Caco-2 (cell line): ENCODE results near the gene PROSER2. TPM values are rescaled to one million over a fixed set of nuclear protein-coding genes. Genes with fewer than 3 reads are reported as not detected.

Experiments used
- BruUV-seq: library from RNA; stranded (reverse); fragments of 400-500 nt; replicated peaks from 2 replicates; lab custom pipeline; 2021; lab: Mats Ljungman, UMichigan
- CTCF ChIA-PET: fragments of 300-600 bp; sonication (Branson Sonifier 250); formaldehyde crosslinking; loops from one replicate; lab custom pipeline; 2022; ENCODE audit warnings: antibody characterized with exemption; lab: Charles Lee
- POLR2A ChIA-PET: fragments of 300-600 bp; sonication (Branson Sonifier 250); formaldehyde crosslinking; loops from one replicate; lab custom pipeline; 2022; ENCODE audit warnings: antibody characterized with exemption; lab: Charles Lee
- DNase-seq, 2 experiments: peaks; one replicate each; pipeline versions ENCODE4 v3.0.0 to v3.0.0-alpha.2; 2020 to 2022
- H3K27me3 ChIP-seq: replicated peaks from 2 replicates; pipeline ENCODE4 v1.6.0; 2011; ENCODE audit warnings: low read length; ENCODE audit not compliant: control insufficient read depth, insufficient read depth
- H3K36me3 ChIP-seq: 2 replicates; pipeline ENCODE4 v1.5.1; 2011; ENCODE audit warnings: low read length; ENCODE audit not compliant: control insufficient read depth, insufficient read depth
- H3K4me1 ChIP-seq: fragments of 250-450 bp; sonication (Bioruptor Pico); 2 replicates; pipeline ENCODE4 v1.5.1; 2020; ENCODE audit warnings: mild to moderate bottlenecking
- H3K4me3 ChIP-seq: 2 replicates; pipeline ENCODE4 v1.5.1; 2011; ENCODE audit warnings: low read depth, mild to moderate bottlenecking, control low read depth, low read length
- H3K9me3 ChIP-seq: fragments of 250-450 bp; sonication (Bioruptor Pico); 2 replicates; pipeline ENCODE4 v1.5.1; 2020; ENCODE audit warnings: mild to moderate bottlenecking, moderate library complexity
- H3K27ac Mint-ChIP-seq: one replicate; pipeline ENCODE4 v1.8.0; 2022; ENCODE audit warnings: mixed read lengths; ENCODE audit not compliant: unreplicated experiment
- H3K27me3 Mint-ChIP-seq: one replicate; pipeline ENCODE4 v1.8.0; 2022; ENCODE audit warnings: mixed read lengths; ENCODE audit not compliant: insufficient read depth, unreplicated experiment
- H3K36me3 Mint-ChIP-seq: one replicate; pipeline ENCODE4 v1.8.0; 2022; ENCODE audit warnings: mild to moderate bottlenecking, mixed read lengths; ENCODE audit not compliant: insufficient read depth, unreplicated experiment
- H3K4me1 Mint-ChIP-seq: one replicate; pipeline ENCODE4 v1.8.0; 2022; ENCODE audit warnings: low read depth, mixed read lengths; ENCODE audit not compliant: unreplicated experiment
- H3K4me3 Mint-ChIP-seq: one replicate; pipeline ENCODE4 v1.8.0; 2022; ENCODE audit warnings: mild to moderate bottlenecking, moderate library complexity, mixed read lengths; ENCODE audit not compliant: unreplicated experiment
- H3K9me3 Mint-ChIP-seq: one replicate; pipeline ENCODE4 v1.8.0; 2022; ENCODE audit warnings: mixed read lengths; ENCODE audit not compliant: unreplicated experiment
- CTCF ChIP-seq, 2 experiments: fragments of 200-600 bp in 1 of 2; IDR thresholded peaks; 1 replicate in 1 of 2; 2 replicates in 1 of 2; pipeline versions ENCODE4 v1.5.1 to v1.8.0; 2011 to 2022; ENCODE audit warnings: antibody characterized with exemption in 1 of 2, control low read depth in 1 of 2, inconsistent platforms in 1 of 2, low read depth in 1 of 2, low read length in 1 of 2, mild to moderate bottlenecking in 1 of 2, moderate library complexity in 1 of 2; ENCODE audit not compliant: insufficient read depth in 1 of 2, severe bottlenecking in 1 of 2, unreplicated experiment in 1 of 2
- intact Hi-C: fragments of 100-400 bp; cut with micrococcal nuclease; formaldehyde crosslinking; loops from one replicate; pipeline ENCODE4 v1.10.0; 2022; ENCODE audit not compliant: unreplicated experiment
- total RNA-seq: library from RNA; stranded (reverse); gene quantifications from 2 replicates; pipeline ENCODE4 v1.2.3, GENCODE V29; 2022

Gene PROSER2
- total RNA-seq, 1 experiment from 2014 or later: 134 TPM

DNA sequence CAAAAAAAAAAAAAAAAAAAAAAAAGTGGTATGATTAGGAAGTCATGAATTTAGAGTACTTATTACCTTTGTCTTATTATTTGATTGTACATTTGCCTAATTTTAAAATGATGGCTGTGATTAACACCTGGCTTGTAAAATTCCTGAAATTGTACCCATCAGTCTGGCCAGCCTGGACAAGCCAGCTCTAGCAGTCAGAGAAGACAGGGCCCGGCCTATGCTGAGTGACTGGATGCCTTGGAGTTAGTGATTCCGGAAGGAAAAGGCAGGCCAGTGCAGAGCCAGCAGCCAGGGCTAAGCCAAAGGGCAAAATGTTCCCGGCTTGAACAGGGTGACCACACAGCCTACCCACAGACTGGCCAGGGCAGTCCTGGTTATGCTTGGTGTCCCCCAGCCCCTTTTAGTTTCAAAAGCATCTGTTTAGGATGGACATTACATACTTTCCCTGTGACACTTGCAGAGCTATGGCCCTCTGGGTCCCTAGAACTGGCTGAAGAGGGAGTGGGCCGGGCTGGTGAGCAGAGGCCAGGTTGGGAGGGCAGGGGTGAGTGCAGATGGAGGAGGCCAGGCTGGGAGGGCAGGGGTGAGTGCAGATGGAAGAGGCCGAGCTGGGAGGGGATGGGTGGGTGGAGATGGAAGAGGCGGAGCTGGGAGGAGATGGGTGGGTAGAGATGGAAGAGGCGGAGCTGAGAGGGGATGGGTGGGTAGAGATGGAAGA is 61.7 kb downstream of the PROSER2 start:
- H3K27me3 Mint-ChIP-seq: no peaks in the 10 kb centered on the region
- DNase-seq: peak in 1 of 2 experiments; percentile 34
- no peaks in the 10 kb centered on the region for H3K36me3 ChIP-seq
- ChIA-PET CTCF (no interaction called here), POLR2A (no interaction called here)
- TF ChIP-seq CTCF (IDR thresholded peaks at IDR 0.05; ENCODE audit: insufficient read depth in 1 of 2, low read depth in 1 of 2, low read length in 1 of 2, severe bottlenecking in 1 of 2, unreplicated experiment in 1 of 2): no peak
- peaks cover 10% of the 10 kb centered on the region for H3K36me3 Mint-ChIP-seq
- intact Hi-C loops: no loop called here
- peaks cover 26% of the 10 kb centered on the region for H3K4me1 ChIP-seq
- H3K4me3 Mint-ChIP-seq: no peak overlapping the region
- H3K27ac Mint-ChIP-seq: no peak overlapping the region
- peaks cover 16% of the 10 kb centered on the region for H3K4me1 Mint-ChIP-seq
- no peaks in the 10 kb centered on the region for H3K9me3 Mint-ChIP-seq
- no peaks in the 10 kb centered on the region for H3K27me3 ChIP-seq
- no peak overlapping the region for H3K4me3 ChIP-seq
- BruUV-seq: no TSS peak
- no peaks in the 10 kb centered on the region for H3K9me3 ChIP-seq

- no peaks in the 10 kb centered on the region for H3K9me3 Mint-ChIP-seq
- POLR2A ChIA-PET: interaction anchor here (1.8 kb wide), 1 partner anchor 10 kb away, joined by 10 read pairs; no protein-coding TSS in a partner anchor
- intact Hi-C loops: no loop called here
- no peak overlapping the region for H3K27ac Mint-ChIP-seq
- Histone ChIP-seq H3K36me3 (no peaks in the 10 kb centered on the region), H3K27me3 (no peaks in the 10 kb centered on the region), H3K9me3 (no peaks in the 10 kb centered on the region), H3K4me1 (peaks cover 26% of the 10 kb centered on the region), H3K4me3 (no peak overlapping the region)
- CTCF ChIA-PET: interaction anchor here (0.6 to 1.6 kb wide), 2 partner anchors 9 to 94 kb away, joined by 3 read pairs; no protein-coding TSS in a partner anchor
- no peaks in the 10 kb centered on the region for H3K27me3 Mint-ChIP-seq
- peak in 1 of 2 experiments; percentile 35 for DNase-seq
- peaks cover 16% of the 10 kb centered on the region for H3K4me1 Mint-ChIP-seq
- no peak for TF ChIP-seq CTCF (IDR thresholded peaks at IDR 0.05; ENCODE audit: insufficient read depth in 1 of 2, low read depth in 1 of 2, low read length in 1 of 2, severe bottlenecking in 1 of 2, unreplicated experiment in 1 of 2)
- no TSS peak for BruUV-seq
- H3K4me3 Mint-ChIP-seq: no peak overlapping the region
- peaks cover 6% of the 10 kb centered on the region for H3K36me3 Mint-ChIP-seq
Measured at GRCh38 chr10:11885437-11886137, 62.4 kb downstream of the PROSER2 start.

DNA sequence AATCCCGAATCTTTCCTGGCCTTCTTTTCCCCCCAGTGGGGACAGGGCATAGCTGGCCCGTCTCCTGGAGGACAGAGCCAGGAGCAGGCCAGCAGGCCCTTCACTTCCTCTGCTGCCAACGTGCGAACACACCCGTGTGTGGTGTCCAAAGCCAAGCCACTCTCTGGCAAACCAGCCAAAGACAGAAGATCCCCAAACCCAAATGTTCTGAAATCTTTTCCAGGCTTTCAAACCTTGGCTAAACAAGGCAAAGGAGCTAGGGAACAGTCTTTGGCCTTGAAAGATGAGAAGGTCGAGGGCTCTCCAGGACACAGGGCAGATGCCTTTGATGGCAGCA is 63.0 kb downstream of the PROSER2 start:
- POLR2A ChIA-PET: interaction anchor here (1.8 kb wide), 1 partner anchor 10 kb away, joined by 10 read pairs; no protein-coding TSS in a partner anchor
- no peaks in the 10 kb centered on the region for H3K9me3 ChIP-seq
- no TSS peak for BruUV-seq

More for the DNA sequence above, 63.0 kb downstream of the PROSER2 start:
- no peaks in the 10 kb centered on the region for H3K27me3 Mint-ChIP-seq
- no peak overlapping the region for H3K4me3 Mint-ChIP-seq
- H3K36me3 Mint-ChIP-seq: peaks cover 6% of the 10 kb centered on the region
- CTCF ChIA-PET: interaction anchor here (0.6 to 1.6 kb wide), 2 partner anchors 10 to 94 kb away, joined by 3 read pairs; no protein-coding TSS in a partner anchor
- intact Hi-C loops: no loop called here
- no peaks in the 10 kb centered on the region for H3K9me3 Mint-ChIP-seq
- TF ChIP-seq CTCF (IDR thresholded peaks at IDR 0.05; ENCODE audit: insufficient read depth in 1 of 2, low read depth in 1 of 2, low read length in 1 of 2, severe bottlenecking in 1 of 2, unreplicated experiment in 1 of 2): no peak
- Histone ChIP-seq H3K4me1 (peaks cover 21% of the 10 kb centered on the region), H3K4me3 (no peak overlapping the region), H3K27me3 (no peaks in the 10 kb centered on the region), H3K36me3 (no peaks in the 10 kb centered on the region)
- peaks cover 16% of the 10 kb centered on the region for H3K4me1 Mint-ChIP-seq
- no peak for DNase-seq
- H3K27ac Mint-ChIP-seq: no peak overlapping the region
